HG03196 (cell line): ENCODE results near the gene DNAJB1.
A peak's percentile ranks its signal among the peaks of the same experiment; 100 is the strongest.
"Not testable (repeated sequence)": the region's sequence is repeated elsewhere in the genome, so short reads cannot be mapped to it uniquely, and the experiment has no call there.

ENCODE experiments used
- ATAC-seq: cut with Tn5 transposase; IDR thresholded peaks from one replicate; pipeline ENCODE4 v1.9.1; 2021; ENCODE audit not compliant: unreplicated experiment

The DNAJB1 gene

DNA sequence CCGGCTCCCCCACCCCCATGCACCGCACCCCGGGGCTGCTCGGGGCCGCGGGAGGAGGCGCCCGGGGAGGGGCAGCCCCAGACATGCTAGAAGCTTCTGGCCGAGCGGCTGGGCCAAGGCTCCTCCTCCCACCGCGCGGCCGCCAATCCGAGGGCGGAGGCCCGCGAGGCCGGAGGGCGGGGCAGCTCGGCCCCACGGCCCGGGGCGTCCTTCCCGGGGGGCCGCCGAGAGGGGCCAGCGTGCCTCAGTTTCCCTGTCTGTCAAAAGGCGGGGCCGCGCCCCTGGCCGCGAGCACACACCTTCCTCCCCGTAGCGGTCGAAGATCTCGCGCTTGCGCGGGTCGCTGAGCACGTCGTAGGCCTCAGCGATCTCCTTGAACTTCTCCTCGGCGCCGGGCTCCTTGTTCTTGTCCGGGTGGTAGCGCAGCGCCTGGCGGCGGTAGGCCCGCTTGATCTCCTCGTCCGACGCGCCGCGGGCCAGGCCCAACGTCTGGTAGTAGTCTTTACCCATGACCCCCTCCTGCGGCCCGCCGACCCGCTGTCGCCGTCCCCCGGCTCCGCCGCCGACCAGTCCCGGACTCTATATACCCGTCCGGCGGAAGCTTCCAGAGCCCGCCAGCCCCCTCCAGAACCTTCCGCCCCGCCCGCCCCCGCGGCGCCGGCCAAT lies at the start of gene DNAJB1:
TSS of gene DNAJB1 (minus strand) at position 558 of the 666 bp plus-strand sequence. CDS start at position 510, 48 bp downstream.
- ATAC-seq = peak; percentile 61

- ATAC-seq = no peak
Measured at GRCh38 chr19:14567079-14567478, 48.9 kb upstream of the DNAJB1 start.

GRCh38 chr19:14566712-14567077 lies 48.5 kb upstream of the DNAJB1 start:
- no peak for ATAC-seq

DNA sequence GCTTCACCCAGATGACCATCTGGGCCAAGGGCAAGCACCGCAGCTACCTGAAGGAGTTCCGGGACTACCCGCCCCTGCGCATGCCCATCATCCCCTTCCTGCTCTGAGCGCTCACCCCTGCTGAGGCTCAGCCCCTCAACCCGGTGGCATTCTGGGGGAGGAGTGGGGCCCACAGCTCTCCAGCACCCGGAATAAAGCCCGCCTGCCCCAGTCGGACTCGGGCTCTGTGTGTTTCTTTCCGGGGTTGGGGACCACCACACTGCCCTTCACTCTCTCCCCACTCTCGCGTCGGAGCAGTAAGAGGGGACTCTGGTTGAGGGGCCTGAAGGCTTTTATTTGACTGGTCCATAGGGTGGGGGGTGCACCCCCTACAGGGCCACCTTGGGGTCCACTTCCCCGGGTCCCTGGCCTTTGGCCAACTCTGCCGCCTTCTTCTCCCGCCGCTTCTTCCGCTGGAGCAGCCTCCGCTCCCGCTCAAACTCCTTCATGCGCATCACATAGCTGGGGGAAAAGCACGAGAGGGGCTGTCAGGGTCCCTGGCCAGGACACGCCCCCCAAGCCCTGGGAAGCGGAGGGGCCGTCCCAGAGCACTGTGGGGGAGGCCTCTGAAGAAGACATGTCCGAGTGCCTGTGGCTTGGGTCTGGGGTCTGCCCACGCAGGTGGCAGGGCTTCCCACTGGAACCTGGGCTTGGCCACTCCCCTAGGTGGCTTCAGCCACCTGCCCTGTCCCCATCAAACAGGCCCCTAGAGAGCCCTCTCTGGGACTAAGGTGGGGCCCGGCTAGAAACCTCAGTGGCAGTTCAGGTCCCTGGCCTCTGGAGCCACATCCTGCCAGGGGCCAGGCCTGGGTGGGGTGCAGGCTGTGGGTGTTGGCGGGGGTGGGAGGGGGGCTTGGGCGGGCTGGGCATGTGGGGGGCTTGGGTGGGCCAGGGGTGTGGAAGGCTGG lies 47.8 kb upstream of the DNAJB1 start:
- ATAC-seq = no peak

- no peak for ATAC-seq
Measured at GRCh38 chr19:14565298-14565679, 47.1 kb upstream of the DNAJB1 start.

GRCh38 chr19:14564652-14565297 lies 46.6 kb upstream of the DNAJB1 start:
- not testable (repeated sequence) for ATAC-seq

DNA sequence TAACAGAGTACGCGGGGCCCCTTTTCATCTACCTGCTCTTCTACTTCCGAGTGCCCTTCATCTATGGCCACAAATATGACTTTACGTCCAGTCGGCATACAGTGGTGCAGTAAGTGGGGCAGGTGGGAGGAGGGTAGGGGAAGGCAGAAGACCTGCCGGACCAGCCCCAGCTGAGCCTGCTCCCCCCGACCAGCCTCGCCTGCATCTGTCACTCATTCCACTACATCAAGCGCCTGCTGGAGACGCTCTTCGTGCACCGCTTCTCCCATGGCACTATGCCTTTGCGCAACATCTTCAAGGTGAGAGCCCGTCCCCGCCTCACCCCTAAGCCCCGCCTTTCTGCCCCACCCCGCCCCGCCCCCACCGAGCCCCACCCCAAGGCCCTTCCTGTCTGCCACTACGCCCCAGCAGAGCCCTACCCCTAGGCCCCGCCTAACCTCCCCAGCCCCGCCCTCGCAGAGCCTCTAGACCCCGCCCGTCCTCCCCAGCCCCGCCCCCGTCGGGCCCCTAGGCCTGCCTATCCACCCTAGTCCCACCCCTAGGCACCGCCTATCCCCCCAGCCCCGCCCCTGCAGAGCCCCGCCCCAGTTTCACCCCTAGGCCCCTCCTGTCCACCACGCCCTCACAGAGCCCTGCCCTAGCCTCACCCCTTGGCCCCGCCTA lies 45.9 kb upstream of the DNAJB1 start:
- ATAC-seq = no peak

GRCh38 chr19:14563590-14563926 lies 45.4 kb upstream of the DNAJB1 start:
- no peak for ATAC-seq

- no peak for ATAC-seq
Measured at GRCh38 chr19:14562660-14563589, 44.7 kb upstream of the DNAJB1 start.

- ATAC-seq = no peak
Measured at GRCh38 chr19:14561847-14562351, 43.7 kb upstream of the DNAJB1 start.

DNA sequence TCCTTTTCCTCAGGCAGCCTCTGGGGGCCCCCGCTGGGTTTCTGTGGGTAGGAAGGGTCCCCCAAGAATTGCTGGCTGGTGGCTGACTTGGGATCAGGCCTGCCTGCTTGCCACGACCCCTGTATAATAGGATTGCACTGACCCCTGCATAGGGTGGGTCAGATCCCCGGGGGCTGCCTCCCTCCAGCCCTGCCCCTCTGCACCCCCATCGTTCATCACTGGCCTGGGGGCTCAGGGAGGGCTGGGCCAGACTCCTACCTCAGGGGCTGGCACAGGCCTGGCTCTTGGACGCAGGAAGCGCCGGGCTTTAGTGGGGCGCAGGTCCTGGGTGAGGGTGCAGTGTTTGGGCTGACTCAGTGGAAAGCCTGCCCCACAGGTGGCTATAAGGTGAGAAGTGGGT lies 43.1 kb upstream of the DNAJB1 start:
- ATAC-seq = no peak

- ATAC-seq = no peak
Measured at GRCh38 chr19:14560776-14561108, 42.5 kb upstream of the DNAJB1 start.

- no peak for ATAC-seq
Measured at GRCh38 chr19:14559916-14560775, 41.9 kb upstream of the DNAJB1 start.

GRCh38 chr19:14558370-14559066 lies 40.3 kb upstream of the DNAJB1 start:
- ATAC-seq = no peak

GRCh38 chr19:14556662-14557188 lies 38.5 kb upstream of the DNAJB1 start:
- no peak for ATAC-seq

DNA sequence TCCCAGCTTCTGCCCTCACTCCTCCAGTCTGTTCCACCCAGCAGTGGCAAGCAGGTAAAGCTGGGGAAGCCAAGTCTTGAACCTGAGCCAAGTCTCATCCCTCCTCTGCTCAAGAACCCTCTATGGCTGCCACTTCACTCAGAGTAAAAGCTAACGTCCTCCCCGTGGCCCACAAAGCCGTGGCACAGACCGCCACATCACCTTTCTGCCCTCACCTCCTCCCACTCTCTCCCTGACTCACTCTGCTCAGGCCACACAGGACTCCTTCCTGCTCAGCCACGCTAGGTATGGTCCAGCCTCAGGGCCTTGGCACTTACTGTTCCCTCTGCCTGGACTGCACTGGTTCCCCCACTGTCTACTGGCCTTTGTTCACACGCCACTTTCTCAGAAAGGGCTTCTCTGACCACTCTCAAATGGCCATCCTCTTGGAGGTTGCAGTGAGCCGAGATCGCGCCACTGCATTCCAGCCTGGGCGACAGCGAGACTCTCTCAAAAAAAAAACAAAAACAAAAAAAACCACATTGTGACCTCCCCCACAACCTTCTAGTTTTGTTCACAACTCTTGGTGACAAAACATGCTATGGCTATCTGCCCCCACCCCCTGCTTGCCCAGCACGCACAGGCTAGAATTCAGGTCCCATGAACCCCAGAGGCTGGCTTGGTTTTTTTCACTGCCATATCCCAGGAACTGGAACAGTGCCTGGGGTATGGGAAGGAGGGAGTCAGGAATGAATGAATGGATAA lies 37.9 kb upstream of the DNAJB1 start:
- ATAC-seq = no peak

GRCh38 chr19:14554382-14554812 lies 36.2 kb upstream of the DNAJB1 start:
- ATAC-seq = no peak

GRCh38 chr19:14553939-14554243 lies 35.7 kb upstream of the DNAJB1 start:
- no peak for ATAC-seq
